ENCODE data around the gene ELOB.

ELOB gene

DNA sequence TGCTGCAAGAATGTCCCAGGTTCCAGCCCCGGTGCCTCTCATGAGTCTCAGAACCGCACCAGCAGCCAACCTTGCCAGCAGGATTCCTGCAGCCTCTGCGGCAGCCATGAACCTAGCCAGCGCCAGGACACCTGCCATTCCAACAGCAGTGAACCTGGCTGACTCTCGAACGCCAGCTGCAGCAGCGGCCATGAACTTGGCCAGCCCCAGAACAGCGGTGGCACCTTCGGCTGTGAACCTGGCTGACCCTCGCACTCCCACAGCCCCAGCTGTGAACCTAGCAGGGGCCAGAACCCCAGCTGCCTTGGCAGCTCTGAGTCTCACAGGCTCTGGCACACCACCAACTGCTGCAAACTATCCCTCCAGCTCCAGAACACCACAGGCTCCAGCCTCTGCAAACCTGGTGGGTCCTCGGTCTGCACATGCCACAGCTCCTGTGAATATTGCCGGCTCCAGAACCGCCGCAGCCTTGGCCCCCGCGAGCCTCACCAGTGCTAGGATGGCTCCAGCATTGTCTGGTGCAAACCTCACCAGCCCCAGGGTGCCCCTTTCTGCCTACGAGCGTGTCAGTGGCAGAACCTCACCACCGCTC lies 9.8 kb downstream of the ELOB start:
- DNase-seq: no peak

DNA sequence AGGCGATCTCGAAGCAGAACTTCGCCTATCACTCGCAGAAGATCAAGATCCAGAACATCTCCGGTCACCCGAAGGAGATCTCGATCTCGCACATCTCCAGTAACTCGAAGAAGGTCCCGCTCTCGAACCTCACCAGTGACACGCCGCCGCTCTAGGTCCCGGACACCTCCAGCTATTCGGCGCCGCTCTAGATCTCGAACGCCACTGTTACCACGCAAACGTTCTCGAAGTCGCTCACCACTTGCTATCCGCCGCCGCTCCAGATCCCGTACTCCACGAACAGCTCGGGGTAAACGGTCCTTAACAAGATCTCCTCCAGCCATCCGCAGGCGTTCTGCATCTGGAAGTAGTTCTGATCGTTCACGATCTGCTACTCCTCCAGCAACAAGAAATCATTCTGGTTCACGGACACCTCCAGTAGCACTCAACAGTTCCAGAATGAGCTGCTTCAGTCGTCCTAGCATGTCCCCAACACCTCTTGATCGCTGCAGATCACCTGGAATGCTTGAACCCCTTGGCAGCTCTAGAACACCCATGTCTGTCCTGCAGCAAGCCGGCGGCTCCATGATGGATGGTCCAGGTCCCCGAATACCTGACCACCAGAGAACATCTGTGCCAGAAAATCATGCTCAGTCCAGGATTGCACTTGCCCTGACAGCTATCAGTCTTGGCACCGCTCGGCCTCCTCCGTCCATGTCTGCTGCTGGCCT lies 10.5 kb downstream of the ELOB start:
- DNase-seq: no peak

DNA sequence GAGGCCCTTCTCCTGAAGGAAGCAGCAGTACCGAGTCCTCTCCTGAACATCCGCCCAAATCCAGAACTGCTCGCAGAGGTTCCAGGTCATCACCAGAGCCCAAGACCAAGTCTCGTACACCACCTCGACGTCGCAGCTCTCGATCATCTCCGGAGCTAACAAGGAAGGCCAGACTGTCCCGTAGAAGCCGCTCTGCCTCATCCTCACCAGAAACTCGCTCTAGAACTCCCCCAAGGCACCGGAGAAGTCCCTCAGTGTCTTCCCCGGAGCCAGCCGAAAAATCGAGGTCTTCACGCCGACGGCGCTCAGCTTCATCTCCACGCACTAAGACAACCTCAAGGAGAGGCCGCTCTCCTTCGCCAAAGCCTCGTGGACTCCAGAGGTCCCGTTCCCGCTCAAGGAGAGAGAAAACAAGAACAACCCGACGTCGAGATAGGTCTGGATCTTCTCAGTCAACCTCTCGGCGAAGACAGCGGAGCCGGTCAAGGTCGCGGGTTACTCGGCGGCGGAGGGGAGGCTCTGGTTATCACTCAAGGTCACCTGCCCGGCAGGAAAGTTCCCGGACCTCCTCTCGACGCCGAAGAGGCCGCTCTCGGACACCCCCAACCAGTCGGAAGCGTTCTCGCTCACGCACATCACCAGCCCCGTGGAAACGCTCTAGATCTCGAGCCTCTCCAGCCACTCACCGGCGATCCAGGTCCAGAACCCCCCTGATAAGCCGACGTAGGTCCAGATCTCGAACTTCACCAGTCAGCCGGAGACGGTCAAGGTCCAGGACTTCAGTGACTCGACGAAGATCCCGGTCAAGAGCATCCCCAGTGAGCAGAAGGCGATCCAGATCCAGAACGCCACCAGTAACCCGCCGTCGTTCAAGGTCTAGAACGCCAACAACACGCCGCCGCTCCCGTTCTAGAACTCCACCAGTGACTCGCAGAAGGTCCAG lies 11.3 kb downstream of the ELOB start:
- DNase-seq: no peak

DNA sequence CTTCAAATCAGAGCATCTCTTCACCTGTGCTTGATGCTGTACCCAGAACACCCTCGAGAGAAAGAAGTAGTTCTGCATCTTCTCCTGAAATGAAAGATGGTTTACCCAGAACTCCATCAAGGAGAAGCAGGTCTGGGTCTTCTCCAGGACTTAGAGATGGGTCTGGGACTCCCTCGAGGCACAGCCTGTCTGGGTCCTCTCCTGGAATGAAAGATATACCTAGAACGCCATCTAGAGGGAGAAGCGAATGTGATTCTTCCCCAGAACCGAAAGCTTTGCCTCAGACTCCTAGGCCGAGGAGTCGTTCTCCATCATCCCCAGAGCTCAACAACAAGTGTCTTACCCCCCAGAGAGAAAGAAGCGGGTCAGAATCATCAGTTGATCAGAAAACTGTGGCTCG lies 12.4 kb downstream of the ELOB start:
- DNase-seq: no peak

DNA sequence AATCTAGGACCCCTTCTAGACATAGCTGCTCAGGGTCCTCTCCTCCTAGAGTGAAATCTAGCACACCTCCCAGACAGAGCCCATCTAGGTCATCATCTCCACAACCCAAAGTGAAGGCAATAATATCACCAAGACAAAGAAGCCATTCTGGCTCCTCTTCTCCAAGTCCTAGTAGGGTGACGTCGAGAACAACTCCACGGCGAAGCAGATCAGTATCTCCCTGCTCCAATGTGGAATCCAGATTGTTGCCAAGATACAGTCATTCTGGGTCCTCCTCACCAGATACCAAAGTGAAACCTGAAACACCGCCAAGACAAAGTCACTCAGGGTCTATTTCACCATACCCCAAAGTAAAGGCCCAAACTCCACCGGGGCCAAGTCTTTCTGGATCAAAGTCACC lies 13.9 kb downstream of the ELOB start:
- no peak for DNase-seq

DNA sequence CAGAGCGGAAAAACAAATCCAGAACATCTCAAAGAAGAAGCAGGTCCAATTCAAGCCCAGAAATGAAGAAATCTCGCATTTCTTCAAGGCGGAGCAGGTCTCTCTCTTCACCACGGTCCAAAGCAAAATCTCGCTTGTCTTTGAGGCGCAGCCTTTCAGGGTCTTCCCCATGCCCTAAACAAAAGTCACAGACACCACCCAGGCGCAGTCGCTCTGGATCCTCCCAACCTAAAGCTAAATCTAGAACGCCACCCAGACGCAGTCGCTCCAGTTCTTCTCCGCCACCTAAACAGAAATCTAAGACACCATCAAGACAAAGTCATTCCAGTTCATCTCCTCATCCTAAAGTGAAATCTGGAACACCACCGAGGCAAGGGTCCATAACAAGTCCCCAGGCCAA lies 14.4 kb downstream of the ELOB start:
- no peak for DNase-seq

DNA sequence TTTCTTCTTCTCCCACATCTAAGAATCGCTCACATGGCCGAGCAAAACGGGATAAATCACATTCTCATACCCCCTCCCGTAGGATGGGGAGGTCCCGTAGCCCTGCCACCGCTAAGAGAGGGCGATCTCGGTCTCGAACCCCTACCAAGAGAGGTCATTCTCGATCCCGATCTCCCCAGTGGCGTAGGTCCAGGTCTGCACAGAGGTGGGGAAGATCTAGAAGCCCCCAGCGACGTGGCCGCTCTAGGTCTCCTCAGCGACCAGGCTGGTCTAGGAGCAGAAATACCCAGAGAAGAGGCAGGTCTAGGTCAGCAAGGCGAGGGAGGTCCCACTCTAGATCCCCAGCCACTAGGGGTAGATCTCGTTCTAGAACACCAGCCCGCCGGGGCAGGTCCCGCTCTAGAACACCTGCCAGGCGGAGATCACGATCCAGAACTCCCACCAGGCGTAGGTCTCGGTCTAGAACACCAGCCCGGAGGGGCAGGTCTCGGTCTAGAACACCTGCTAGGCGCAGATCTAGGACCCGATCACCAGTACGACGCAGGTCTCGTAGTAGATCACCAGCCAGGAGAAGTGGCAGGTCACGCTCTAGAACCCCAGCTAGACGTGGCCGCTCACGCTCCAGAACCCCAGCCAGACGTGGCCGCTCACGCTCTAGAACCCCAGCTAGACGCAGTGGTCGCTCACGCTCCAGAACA lies 15.0 kb downstream of the ELOB start:
- no peak for DNase-seq

DNA sequence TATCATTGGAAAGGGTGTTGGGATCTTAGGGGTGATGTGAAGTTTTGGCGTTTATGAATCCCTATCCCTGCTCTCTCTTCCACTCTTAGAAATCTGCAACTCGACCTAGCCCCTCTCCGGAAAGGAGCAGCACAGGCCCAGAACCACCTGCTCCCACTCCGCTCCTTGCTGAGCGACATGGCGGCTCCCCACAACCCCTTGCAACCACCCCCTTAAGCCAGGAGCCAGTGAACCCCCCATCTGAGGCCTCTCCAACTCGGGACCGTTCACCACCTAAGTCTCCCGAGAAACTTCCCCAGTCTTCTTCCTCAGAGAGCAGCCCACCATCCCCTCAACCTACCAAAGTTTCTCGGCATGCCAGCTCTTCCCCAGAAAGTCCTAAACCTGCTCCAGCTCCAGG lies 15.6 kb downstream of the ELOB start:
- no peak for DNase-seq

DNA sequence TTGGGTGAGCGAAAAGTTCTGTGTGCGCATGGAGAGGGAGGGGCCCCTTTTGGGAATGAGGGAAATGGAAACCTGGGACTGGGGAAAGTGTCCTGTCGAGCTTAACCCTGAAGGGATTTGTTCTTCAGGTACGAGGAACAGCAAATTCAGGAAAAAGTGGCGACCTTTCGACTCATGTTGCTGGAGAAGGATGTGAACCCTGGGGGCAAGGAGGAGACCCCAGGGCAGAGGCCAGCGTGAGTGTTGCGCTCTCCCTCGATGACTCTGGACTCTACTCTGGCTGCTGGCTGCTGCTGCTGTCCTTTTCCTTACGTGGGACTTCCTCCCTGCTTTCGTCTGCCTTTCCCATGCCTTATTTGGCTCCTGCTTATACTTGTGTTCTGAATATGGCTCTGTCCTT lies 19.7 kb downstream of the ELOB start:
- DNase-seq: no peak

DNA sequence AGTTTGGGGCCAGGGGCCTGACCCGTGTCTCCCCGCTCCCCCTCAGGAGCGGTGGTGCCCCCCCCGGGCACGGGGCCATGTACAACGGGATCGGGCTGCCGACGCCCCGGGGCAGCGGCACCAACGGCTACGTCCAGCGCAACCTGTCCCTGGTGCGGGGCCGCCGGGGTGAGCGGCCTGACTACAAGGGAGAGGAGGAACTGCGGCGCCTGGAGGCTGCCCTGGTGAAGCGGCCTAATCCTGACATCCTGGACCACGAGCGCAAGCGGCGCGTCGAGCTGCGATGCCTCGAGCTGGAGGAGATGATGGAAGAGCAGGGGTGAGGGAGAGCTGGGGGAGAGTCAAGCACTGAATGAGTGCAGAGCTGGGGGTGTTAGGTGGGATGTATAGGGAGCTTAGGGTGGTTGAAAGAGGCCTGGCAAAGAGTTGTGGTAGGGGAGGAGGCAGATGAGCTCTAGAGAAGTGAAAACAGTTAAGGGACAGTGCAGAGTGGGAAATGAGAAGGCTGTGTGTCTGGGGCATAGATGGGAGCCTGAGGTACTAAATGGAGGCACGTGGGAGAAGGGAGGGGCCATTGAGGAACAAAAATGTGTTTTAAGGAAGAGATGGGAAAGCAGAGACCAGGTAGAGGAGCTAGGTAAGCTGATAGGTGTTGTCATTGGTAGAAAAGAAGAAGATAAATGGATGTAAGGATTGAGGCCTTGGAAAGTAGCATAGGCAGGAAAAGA lies 20.6 kb downstream of the ELOB start:
- DNase-seq: no peak

DNA sequence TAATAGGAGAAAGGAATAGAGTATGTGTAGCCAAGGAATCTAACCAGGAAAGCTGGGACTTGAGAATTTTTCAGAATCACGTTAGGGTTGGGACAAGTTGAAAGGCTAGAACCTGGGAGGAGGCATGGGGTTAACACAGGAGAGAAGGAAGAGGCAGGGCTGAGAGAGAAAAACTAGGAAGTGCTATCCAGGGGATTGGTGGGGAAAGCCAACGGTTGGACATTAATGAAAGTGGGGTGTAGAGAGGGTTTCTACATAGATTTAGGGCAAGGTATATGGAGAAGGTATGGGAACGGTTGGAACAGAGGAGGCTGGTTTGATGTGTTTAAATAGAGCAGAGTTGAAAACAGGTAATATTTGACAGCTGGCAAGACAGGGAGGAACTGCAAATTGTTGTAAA lies 21.9 kb downstream of the ELOB start:
- no peak for DNase-seq

DNA sequence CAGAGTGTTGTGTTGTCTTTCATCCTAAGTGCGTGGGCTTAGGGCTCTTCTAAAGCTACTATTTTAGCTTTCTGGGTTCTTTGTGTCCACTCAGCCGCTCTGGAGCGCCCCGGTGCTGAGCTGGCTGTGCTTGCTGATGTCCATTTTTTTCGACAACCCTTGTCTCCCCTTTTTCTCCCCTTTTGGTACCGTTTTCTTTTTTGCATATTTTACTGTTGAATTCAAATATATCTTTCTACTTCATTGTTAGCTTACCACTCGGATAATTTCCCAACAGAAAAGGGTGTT lies 23.4 kb downstream of the ELOB start:
- DNase-seq: no peak

DNA sequence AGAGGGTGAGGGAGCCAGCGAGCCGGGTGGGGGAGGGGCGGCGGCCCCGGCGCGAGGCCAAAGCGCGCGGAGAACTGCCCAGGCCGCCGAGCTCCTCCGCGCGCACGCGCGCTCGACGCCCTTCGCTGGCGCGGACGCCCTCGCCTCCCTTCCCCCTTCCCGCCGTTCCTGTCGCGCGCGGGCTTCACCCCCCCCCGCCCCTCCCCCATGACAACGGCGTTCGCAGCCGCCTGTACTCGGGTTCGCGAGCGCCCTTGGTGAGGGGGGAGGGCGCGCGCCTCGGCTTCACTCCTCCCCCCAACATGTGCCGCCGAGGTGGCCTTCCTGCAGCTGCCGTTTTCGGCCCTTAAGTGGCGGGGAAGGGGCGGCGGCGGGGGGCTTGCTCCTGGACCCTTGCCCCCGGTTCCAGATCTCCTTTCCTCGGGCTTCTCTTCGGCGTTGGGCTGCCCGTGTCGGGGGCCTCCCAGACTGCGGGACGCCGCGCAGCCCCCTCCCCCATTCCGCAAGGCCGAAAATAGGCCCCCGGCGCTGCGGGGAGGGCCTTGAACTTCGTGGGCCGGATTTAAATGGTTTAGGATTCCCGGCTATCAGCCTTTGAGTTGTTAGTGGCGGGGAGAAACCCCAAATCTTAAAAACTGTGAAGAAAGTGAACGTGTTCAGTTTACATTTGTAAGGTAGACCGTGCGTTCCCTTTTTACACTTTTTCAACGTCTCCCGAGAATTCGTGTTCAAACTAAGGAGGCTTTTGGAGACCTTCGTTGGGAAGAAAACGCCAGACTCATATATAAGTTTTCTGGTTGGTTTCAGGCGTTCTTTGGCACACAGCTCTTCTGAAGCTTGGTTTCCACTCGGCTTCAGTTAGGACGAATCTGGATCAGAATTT lies 24.0 kb downstream of the ELOB start:
- DNase-seq: no peak

DNA sequence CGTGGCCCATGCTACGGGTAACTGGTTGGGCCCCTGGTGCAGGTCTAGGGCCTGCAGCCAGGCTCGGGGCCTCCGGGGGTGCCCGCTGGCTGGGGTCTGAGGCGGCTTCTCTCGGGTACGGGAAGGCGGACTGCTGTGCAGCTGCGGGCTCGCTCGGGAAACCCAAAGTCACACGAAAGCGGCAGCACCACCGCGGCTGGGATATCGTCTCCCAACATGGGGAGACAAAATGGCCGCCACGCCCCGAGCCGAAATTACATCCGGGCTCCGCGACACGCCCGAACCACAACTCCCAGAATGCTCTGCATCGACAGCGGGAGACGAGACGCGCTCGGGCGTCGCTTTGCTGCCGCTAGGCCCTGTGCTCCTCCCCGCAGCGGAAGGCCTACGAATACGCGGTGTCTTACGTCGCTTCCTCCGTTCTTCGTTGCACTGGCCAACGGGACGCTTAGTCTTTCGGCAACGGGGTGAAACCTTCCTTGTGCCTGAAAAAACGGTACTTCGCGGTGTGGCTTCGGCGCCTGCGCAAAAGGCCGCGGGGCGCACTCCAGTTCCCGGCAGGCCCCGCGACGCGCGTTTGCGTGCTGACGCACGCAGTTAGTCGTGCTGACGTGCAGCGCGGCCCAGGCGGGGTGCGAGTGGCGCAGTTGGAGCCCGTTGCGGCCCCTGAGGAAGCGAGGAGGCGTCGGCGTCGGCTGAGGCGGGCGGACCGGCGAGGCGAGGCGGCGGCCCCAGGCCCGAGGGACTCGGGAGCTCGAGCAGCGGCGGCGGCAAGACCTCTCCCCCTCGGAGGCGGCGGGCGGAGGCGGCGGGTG lies 24.8 kb downstream of the ELOB start, which contains the start of gene SRRM2:
TSS of gene SRRM2 (plus strand) at position 604 of the 815 bp plus-strand sequence. CDS start 3,727 bp downstream, outside the sequence.
- DNase-seq: peak; percentile 95

DNA sequence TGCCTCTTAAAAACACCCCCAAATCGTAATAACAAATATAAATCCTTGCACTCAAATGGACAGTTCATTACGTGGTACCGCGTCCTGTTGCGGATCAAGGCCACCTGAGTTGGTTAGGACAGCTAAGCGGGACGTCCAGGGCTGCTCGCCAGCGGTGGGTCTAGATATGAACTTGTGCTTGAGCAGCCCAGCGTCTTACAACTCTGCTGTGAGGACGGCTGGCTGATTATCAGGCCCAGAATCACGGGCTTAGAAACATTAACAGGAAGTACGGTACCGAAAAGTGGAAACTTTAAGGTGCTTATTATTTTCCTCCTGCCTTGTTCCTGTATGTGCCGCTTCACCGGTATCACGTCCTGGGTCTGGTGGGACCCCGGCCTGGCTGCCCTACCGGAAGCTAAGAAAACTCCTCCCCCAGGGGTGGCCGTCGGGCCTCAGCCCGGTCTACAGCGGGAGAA lies 25.5 kb downstream of the ELOB start:
- no peak for DNase-seq

DNA sequence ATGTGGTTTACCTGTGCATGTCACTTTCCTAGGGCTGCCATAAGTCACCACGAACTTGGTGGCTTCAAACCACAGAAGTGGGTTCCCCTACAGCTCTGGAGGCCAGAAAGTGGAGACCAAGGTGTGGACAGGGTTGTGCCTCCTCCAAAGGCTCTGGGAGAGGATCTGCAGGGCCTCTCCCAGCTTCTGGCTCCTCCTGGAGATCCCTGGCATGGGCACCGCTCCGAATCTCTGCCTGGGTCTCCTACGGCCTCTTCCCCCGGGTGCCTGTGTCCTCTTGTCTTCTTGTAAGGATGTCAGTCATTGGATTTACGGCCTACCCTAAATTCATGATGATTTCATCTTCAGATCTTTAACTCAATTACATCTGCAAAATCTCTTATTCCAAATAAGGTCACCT lies 27.1 kb downstream of the ELOB start:
- DNase-seq: no peak

DNA sequence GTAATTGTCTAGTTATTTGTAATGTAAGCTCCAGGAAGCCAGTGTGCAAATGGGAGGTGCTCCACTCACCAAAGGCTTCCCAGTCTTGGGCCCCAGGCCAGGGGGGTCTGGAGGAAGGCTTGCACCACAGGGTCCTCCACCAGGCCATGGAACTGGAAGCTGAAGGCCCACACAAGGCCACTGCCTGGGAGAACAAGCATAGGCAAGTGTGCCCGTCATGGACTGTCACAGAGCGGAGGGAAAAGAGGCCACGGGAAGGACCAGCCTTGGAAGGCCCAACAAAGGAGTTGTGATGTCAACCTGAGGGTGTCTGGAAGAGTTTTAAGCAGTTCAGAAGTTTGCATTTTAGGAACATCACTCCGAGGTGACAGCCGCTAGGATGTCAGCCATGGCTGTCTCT lies 27.6 kb downstream of the ELOB start:
- DNase-seq: no peak

DNA sequence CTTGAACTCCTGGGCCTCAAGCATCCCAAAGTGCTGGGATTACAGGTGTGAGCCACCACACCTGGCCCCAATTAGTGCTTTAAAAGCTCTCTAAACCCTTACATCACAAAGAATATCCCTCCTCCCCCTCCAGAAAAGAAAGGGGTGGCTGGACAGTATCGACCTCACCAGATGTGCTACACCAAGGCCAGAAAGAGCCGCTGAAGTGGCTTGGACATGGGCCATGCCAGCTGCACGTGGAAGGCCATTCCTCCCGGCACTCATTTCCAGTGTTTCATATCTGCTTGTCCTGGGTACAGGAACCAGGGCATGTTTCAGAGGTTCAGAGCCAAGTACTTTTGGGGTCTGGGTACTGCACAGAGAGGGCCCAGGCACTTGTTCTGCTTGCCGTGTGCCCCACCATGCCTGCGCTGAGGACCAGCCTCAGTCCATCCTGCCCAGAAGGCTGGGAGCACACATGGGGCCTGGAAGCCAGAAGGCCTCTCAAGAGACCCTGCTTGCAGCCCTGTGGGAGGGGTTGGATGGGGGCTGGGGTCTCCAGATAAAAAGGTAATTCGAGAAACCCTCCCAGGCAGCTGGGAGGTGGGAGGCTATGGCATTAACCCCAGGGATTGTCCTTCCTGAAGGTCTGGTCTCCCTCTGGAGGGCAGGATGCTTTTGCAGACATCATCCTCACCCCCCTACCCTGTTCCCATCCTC lies 28.2 kb downstream of the ELOB start:
- no peak for DNase-seq

DNA sequence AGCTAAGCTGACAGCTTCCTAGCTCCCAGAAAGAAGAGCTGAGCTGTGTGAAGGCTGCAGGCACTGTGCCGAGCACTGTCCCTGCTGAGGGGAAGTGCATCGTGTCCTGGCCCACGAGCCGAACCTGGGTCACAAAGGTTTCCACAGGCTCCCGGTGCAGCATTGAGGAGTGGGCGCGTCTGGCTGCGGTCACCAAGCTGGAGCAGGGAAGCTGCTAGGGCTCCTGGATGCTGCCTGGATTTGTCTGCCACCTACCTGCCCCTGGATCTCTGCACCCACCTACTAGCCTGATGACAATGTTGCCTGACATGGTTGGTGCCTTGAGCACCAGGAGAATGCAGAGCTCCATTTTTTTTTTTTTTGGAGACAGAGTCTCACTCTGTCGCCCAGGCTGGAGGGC lies 31.1 kb downstream of the ELOB start:
- DNase-seq: no peak
